H1 (cell line): ENCODE data around the gene SOX14. TPM values are rescaled to one million over a fixed set of nuclear protein-coding genes. Genes with fewer than 3 reads are reported as not detected.
A peak's percentile ranks its signal among the peaks of the same experiment; 100 is the strongest.

ENCODE experiments used
- CHD7 ChIP-seq: fragments of 300-600 bp; sonication (generic); IDR thresholded peaks from 2 replicates; pipeline ENCODE4 v1.7.1; 2012; ENCODE audit warnings: low read length, moderate library complexity, mild to moderate bottlenecking, inconsistent platforms; ENCODE audit not compliant: insufficient replicate concordance
- EZH2 ChIP-seq: fragments of 200-600 bp; sonication (generic); IDR thresholded peaks from 2 replicates; pipeline ENCODE4 v1.7.1; 2012; ENCODE audit warnings: low read depth, mild to moderate bottlenecking, moderate library complexity, low read length, inconsistent platforms; ENCODE audit not compliant: severe bottlenecking
- JUN ChIP-seq: IDR thresholded peaks from 2 replicates; pipeline ENCODE4 v1.6.1; 2011; ENCODE audit warnings: low read depth, mild to moderate bottlenecking, improper control_type of control experiment, low read length
- KDM5A ChIP-seq: fragments of 200-600 bp; IDR thresholded peaks from 2 replicates; pipeline ENCODE4 v1.7.1; 2012; ENCODE audit warnings: mild to moderate bottlenecking, low read length, inconsistent platforms, mixed read lengths
- RFX5 ChIP-seq: IDR thresholded peaks from 2 replicates; pipeline ENCODE4 v1.6.1; 2011; ENCODE audit warnings: low read depth, low read length, improper control_type of control experiment, borderline replicate concordance
- RNF2 ChIP-seq: fragments of 200-900, 300-1000 bp; sonication (generic); IDR thresholded peaks from 2 replicates; pipeline ENCODE4 v1.7.1; 2016; ENCODE audit warnings: borderline replicate concordance, low read depth, mild to moderate bottlenecking, antibody characterized with exemption, low read length; ENCODE audit not compliant: poor library complexity, severe bottlenecking; ENCODE audit errors: missing control alignments
- RXRA ChIP-seq: IDR thresholded peaks from 2 replicates; pipeline ENCODE4 v1.6.1; 2011; ENCODE audit warnings: low read depth, mild to moderate bottlenecking, low read length, moderate library complexity; ENCODE audit not compliant: insufficient read depth
- SP2 ChIP-seq: IDR thresholded peaks from 2 replicates; pipeline ENCODE4 v1.6.1; 2012; ENCODE audit warnings: mild to moderate bottlenecking, low read length, inconsistent platforms
- SUZ12 ChIP-seq: fragments of 200-600 bp; sonication (generic); IDR thresholded peaks from 2 replicates; pipeline ENCODE4 v1.6.1; 2012; ENCODE audit warnings: mild to moderate bottlenecking, inconsistent platforms, low read length, moderate library complexity, mixed read lengths
- polyA plus RNA-seq, 7 experiments: library from polyadenylated mRNA; depleted of rRNA in 3 of 7; stranded (reverse) in 5 of 7; unstranded in 2 of 7; fragments of >200 nt in 5 of 7; fragments of 200-250 nt in 2 of 7; gene quantifications; 1 replicate in 5 of 7; 2 replicates in 1 of 7; 4 replicates in 1 of 7; pipeline versions ENCODE4 v1.2.1 to v1.2.3, GENCODE V29; 2011 to 2013; ENCODE audit warnings: missing spikeins in 2 of 7, mixed read lengths in 2 of 7
- total RNA-seq: library from RNA; stranded (reverse); fragmentation: NEBNext Ultra II Directional; extraction: Animal tissue kit (Norgen Biotek cat#: 25700); gene quantifications from 2 replicates; pipeline ENCODE4 v1.2.1, GENCODE V29; 2021

Gene SOX14
- total and polyA plus RNA-seq, 2 of the 8 experiments (the other 6 are each of a cell fraction or from before 2014, with no cell fraction given), result 0.03 to 0.50 TPM

- TF ChIP-seq CHD7, result no peak
- peak; percentile 94 for TF ChIP-seq SUZ12
- TF ChIP-seq EZH2, result peak; percentile 90
- TF ChIP-seq KDM5A, result no peak
- TF ChIP-seq SP2, result no peak
- TF ChIP-seq JUN, result no peak
- TF ChIP-seq RXRA, result no peak
- no peak for TF ChIP-seq RFX5
- TF ChIP-seq RNF2, result peak; percentile 54
Observed at GRCh38 chr3:137761563-137762503, 2.3 kb upstream of the SOX14 start (continued).
